Measurements from ENCODE around the gene STXBP5L.
A peak's percentile ranks its signal among the peaks of the same experiment; 100 is the strongest.
"Not testable (repeated sequence)": the region's sequence is repeated elsewhere in the genome, so short reads cannot be mapped to it uniquely, and the experiment has no call there.

Gene STXBP5L

GRCh38 chr3:121362035-121362734 lies 454.2 kb downstream of the STXBP5L start:
- TF ChIP-seq, protein P1, sequence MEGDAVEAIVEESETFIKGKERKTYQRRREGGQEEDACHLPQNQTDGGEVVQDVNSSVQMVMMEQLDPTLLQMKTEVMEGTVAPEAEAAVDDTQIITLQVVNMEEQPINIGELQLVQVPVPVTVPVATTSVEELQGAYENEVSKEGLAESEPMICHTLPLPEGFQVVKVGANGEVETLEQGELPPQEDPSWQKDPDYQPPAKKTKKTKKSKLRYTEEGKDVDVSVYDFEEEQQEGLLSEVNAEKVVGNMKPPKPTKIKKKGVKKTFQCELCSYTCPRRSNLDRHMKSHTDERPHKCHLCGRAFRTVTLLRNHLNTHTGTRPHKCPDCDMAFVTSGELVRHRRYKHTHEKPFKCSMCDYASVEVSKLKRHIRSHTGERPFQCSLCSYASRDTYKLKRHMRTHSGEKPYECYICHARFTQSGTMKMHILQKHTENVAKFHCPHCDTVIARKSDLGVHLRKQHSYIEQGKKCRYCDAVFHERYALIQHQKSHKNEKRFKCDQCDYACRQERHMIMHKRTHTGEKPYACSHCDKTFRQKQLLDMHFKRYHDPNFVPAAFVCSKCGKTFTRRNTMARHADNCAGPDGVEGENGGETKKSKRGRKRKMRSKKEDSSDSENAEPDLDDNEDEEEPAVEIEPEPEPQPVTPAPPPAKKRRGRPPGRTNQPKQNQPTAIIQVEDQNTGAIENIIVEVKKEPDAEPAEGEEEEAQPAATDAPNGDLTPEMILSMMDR (IDR thresholded peaks at IDR 0.05; ENCODE audit: insufficient read depth, low read depth, low read length, missing control alignments) = no peak
- DNase-seq (ENCODE audit: low read depth) = no peak
- no peak overlapping the region for H3K4me3 ChIP-seq (ENCODE audit: low read length)

GRCh38 chr3:121388308-121388707 lies 480.3 kb downstream of the STXBP5L start:
- not testable (repeated sequence) for H3K4me3 ChIP-seq (ENCODE audit: low read length); DNase-seq (ENCODE audit: low read depth)

DNA sequence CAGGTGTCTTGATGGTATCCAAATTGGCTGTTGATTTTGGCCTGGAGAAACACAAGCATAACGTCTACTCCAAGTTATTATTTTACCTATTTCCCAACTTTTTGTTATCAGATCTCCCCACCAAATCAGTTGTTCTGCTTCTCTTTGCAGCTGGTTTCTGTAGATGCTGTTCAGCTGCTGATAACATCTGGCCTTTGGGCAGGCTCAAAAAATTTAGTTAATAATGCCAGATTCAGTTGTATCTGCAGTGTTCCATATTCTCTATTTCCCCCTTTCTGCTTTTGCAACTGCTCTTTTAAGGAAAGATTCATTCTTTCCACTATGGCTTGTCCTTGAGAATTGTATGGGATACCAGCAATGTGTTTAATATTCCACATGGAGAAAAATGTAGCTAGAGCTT lies 488.0 kb downstream of the STXBP5L start:
- H3K4me3 ChIP-seq (ENCODE audit: low read length); DNase-seq (ENCODE audit: low read depth): not testable (repeated sequence)

GRCh38 chr3:121398051-121398450 lies 490.0 kb downstream of the STXBP5L start:
- H3K4me3 ChIP-seq (ENCODE audit: low read length); DNase-seq (ENCODE audit: low read depth): not testable (repeated sequence)

- TF ChIP-seq, protein P1 (IDR thresholded peaks at IDR 0.05; ENCODE audit: insufficient read depth, low read depth, low read length, missing control alignments) = no peak
- H3K4me3 ChIP-seq (ENCODE audit: low read length) = no peak overlapping the region
- no peak for DNase-seq (ENCODE audit: low read depth)
Measured at GRCh38 chr3:121399820-121400219, 491.8 kb downstream of the STXBP5L start.

DNA sequence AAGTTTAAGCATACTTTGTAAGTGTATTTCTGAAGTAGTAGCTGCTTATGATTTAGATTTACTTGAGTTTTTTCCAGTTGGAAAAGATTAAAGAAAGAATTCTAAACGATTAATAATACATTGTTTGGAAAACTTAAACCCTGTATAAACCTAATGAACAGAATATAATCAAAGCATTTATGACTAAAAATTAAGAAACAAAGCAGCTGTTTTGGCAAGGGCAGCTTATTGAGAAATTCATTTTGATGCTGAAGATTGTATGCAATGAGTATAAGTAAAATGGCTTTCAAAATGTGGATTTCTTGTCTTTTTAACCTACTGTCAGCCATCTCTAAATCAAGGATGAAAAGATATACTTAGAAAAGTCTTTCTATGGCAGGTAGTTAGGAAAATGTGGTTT lies 497.6 kb downstream of the STXBP5L start:
- no peak for DNase-seq (ENCODE audit: low read depth)
- TF ChIP-seq, protein P1 (IDR thresholded peaks at IDR 0.05; ENCODE audit: insufficient read depth, low read depth, low read length, missing control alignments) = no peak
- H3K4me3 ChIP-seq (ENCODE audit: low read length) = no peak overlapping the region

DNA sequence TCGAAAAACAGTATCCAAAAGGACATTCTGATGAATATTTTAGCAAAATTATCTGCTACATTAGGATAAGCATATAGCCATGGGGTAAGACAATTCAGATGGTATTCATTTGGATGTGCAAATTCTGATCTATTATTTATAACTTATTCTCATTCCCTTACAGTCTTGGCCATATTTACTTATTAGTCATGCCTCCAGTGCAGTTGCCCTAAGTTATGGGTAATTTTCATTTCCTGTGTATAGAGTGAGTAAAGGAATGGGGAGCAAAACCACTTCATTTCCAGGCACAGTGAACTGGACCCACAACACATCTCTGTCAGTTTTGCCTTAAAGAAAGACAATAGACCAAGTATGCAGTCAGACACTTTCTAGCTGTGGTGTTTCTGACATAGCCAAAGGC lies 503.5 kb downstream of the STXBP5L start:
- no peak overlapping the region for H3K4me3 ChIP-seq (ENCODE audit: low read length)
- peak; percentile 26 for DNase-seq (ENCODE audit: low read depth)
- TF ChIP-seq, protein P1 (IDR thresholded peaks at IDR 0.05; ENCODE audit: insufficient read depth, low read depth, low read length, missing control alignments) = no peak

GRCh38 chr3:121414924-121415323 lies 506.9 kb downstream of the STXBP5L start:
- DNase-seq (ENCODE audit: low read depth) = no peak
- TF ChIP-seq, protein P1 (IDR thresholded peaks at IDR 0.05; ENCODE audit: insufficient read depth, low read depth, low read length, missing control alignments) = no peak
- no peak overlapping the region for H3K4me3 ChIP-seq (ENCODE audit: low read length)

All from epithelial cell of esophagus (primary cell).